Fibroblast of peridontal ligament (primary cell): ENCODE results near the gene CASTOR1.
"Not testable (repeated sequence)": the region's sequence is repeated elsewhere in the genome, so short reads cannot be mapped to it uniquely, and the experiment has no call there.

Source experiments
- DNase-seq: peaks from one replicate; pipeline ENCODE4 v3.0.0-alpha.2; 2010; ENCODE audit errors: extremely low read depth

Gene CASTOR1

DNA sequence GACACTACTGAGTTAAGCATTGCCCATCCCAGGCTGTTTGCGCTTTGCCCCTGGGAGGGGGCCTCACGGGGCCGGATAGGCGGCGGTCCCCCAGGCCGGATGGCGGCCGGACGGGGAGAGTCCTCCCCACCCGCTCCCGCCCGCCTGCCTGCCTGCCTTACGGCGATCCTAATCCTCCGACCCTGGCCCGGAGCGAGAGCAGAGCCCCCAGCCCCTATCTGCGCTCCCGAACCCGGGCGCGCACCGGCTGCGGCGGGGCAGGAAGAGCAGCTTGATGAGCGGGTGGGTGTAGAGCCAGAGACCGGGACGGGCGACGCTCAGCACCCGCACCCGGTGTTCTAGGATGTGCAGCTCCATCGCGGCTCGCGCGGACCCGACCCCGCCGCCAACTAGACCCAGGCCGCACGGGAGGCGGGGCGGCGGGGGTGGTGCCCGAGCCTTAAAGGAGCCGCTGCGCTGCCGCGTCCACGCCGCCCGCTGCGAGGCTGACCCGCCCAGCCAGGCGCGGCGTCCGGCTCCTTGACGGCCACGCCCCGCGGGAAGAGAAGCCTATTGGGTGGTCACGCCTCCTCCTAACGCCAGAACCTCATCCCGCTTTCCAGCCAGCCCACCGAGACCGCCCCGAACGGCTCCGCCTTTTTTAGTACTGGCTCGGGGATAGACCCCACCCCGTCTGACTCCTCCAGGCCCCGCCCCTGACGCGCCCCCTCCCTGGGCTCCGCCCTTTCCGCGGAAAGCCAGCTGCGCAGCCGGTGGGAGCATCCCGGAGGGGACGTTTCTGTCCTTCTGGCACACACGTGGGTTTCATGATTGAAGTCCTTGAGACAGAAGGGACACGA lies at the start of gene CASTOR1:
TSS of gene CASTOR1 (minus strand) at position 365 of the 839 bp plus-strand sequence. CDS start at position 357, 8 bp downstream.
- peak; percentile 96 for DNase-seq

DNA sequence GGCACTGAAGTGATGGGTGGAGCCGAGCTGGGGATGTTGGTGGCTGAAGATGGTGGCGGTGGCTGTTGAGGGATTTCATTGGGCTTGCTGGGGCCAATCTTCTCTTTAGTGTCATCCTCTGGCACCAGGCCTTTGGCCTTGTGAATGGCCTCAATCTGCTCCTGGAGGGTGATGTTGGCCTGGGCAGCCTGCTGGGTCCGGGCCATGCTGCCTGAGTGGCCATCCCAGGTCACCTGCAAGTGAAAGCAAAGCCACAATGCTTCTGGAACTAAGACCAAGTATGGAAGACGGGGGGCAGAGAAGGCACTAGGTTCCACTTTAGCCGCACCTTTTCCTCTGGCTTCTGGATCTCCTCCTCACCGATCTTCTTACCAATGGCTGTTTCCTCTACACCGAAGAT lies 49.5 kb upstream of the CASTOR1 start:
- no peak for DNase-seq

DNA sequence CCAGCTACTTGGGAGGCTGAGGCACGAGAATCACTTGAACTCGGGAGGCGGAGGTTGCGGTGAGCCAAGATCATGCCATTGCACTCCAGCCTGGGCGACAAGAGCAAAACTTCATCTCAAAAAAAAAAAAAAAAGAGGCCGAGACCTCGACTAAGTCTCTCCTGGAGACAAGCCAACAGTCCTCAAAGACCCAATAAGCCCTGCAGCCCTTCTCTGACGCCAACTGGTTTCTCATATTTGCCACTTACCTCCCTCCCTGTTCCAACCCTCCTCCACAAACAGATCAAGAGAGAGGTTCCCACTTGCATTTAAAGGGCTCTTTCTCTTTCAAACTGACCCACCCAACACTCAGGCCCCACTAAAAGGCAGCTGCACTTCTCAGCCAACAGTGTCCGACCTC lies 49.0 kb upstream of the CASTOR1 start:
- not testable (repeated sequence) for DNase-seq

DNA sequence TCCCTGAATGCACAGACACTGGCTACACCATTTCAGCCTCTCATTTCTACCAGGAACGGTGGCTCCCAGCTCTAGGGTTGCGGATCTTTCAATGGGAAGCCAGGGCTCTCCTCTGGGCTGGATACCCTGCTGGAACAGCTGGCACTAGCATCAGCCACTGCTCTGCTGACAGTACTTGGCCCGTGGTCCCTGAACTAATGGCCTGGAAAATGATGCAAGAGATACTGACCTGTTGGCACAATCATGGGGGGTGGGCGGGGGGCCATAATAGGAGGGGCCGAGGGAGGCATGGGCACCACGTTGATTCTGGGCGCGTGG lies 48.1 kb upstream of the CASTOR1 start:
- no peak for DNase-seq

DNA sequence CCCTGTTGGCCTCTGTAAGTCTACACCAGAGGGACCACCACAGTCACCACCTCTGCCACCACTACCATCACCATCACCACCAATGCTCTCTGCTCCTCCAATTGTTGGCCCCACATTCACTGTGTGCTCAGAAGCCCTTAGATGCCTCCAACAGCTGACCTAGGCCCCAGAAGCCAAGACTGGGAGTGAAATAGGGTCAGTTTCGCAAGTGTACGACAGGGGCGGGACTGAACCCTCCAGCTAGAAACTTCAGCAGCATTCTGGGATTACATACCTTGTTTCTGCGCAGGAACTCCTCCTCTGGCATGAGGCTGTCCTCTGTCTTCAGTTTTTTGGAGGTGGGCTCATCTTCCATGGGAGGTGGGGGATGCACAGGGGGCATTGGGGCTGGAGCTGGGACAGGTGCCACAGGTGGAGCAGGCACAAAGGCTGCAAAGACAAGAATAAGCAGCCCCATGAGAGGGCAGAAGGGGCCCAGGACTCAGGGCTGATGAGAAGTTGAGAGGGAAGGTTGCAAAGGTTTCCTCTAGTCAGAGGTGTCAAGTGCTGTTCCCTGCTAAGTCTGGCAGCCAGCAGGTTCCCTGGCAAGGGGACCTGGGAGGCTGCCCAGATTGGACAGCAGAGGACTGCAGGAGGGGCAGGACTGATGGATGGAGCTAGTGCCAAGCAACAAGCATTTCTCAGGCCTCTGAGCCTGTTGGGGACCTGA lies 47.6 kb upstream of the CASTOR1 start:
- DNase-seq = no peak

DNA sequence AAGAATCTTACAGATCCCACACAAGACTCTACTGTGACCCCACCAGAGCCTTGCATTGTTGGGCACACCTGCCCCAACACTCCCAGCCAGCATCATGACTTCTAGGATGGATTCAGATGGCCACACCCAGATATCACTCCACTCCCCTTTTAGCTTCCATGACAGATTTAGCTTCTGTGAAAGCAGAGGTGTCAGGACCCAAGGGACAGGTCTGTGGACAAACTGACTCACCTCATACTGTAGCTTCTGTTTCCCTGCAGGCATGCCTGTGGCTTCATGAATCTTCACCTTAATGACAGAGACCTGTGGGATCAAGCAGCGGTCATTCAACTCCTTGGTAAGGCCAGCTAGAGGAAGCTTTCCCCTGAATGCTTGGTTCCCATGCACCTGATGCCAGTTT lies 45.9 kb upstream of the CASTOR1 start:
- no peak for DNase-seq

DNA sequence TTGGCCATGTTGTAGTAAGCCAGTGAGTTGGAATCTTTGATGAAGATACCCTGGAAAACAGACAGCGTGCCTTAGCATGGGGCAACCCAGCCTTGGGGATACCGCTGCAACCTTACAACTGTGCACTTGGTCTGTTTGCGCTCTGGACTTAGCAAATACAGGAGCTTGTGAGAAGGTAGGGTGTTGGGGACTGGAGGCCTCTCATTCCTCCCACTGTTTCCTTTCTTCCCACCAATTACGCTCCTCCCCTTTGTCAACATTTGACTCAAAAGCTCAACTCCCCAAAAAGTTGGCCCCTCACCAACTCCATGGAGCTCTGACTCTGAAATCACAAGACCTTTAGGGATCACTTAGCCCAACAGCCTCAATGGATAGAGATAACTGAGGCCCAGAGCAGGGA lies 45.3 kb upstream of the CASTOR1 start:
- DNase-seq = no peak

DNA sequence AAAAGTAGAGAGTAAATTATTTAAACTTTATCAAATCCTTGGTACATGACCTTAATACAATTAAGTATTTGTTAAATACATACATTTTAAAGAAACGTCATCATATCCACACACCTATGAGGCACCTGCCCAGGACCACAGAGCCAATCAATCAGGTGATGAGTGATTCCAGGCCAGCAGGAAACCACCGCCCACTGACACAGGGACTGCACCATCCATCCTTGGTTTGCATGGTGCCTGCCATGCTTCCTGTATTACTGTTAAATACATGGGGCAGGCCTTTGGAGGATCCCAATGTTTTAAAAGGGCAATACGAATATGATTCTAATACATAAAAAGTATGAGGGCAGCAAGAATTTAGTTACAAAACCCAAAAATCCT lies 44.4 kb upstream of the CASTOR1 start:
- DNase-seq = no peak

DNA sequence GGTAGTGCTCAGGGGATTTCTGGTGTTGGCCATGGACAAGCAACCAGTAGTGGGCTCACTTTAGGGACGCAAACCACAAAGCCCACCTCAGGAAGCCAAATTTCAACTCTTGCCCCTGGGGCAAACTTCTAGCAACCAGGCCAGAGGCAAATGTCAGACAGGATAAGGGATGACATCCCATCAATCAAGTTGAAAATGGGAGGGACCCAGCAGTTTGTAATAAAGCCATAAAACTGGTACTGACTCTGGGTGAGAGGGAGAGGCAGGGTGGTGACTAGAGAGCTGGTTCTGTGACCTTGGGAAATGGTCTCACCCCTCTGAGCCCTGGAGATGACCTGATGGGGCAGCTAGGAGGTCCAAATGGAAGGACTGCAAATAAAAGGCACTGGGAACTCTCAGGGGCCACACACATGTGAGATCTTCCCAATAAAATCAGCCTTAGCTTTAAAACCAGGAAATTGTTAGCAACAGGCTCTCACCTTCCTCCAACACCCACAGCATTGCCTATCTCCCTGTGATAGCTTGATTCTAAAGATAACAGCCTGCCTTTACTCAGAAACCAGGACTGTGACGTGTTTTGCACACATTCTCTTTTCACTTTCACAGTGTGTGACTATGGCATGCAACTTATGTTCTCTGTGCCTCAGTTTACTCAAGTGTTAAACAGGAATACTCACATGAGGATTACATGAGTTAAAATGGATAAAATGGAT lies 43.8 kb upstream of the CASTOR1 start:
- DNase-seq = no peak

DNA sequence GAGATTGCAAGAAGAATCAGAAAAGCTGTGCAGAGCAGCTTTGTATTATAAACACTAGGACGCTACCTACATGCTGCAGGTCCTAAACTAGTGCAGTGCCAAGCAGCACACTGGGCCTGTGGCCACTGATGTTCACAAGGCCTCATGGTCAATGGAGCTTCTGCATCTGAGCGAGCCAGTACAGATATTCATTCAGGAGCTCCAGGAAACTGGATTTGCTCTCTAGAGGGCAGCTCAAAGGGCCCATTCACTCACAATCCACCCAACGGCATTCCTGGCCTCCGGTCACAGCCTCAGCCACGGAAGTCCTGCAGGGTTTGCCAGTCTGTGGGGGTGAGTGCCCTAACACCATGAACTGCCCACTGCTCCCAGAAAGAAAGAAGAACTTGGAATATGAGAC lies 43.2 kb upstream of the CASTOR1 start:
- DNase-seq = no peak

DNA sequence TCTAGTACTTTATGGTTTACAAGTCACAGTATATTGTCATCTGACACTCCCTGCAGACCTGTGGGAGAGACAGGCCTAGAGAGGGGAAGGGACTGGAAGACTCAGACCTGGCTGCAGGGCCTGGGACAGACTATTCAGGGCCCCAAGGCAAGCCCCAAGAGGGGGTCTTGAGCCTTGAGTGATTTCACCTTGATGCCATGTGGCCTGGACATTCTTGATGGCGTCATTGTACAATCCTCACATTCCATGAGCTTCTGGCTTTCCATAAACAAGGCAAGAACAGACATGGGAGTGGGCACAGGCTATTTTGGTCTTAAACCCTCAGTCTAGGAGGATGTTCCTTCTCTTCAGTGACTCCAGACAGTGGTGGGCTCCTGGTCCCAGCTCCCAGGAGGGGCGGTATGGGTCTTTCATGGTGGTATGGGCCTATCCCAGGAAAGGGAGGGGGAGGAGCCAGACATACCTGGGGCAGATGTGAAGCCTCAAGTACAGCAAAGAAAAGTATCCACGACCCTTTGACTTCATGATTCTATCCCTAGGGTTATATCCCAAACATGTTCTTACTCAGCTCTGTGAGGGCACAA lies 39.3 kb upstream of the CASTOR1 start:
- peak; percentile 29 for DNase-seq

DNA sequence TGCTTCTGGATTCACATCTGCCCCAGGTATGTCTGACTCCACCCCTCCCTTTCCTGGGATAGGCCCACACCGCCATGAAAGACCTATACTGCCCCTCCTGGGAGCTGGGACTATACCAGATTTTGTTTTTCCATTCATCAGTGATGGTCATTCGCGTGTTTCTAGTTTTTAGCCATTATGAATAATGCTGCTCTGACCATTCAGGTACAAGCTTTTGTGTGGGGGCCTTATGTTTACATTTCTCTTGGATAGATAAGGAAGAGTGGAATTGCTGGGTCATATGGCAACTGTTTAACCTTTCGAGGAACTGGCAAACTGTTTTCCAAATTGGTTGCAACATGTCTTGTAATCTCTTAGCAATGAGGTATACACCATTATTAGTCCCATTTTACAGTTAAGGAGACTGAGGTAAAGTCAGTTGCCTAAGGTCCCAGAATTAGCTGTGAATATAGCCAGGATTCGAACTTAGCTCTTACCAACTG lies 38.6 kb upstream of the CASTOR1 start:
- no peak for DNase-seq

DNA sequence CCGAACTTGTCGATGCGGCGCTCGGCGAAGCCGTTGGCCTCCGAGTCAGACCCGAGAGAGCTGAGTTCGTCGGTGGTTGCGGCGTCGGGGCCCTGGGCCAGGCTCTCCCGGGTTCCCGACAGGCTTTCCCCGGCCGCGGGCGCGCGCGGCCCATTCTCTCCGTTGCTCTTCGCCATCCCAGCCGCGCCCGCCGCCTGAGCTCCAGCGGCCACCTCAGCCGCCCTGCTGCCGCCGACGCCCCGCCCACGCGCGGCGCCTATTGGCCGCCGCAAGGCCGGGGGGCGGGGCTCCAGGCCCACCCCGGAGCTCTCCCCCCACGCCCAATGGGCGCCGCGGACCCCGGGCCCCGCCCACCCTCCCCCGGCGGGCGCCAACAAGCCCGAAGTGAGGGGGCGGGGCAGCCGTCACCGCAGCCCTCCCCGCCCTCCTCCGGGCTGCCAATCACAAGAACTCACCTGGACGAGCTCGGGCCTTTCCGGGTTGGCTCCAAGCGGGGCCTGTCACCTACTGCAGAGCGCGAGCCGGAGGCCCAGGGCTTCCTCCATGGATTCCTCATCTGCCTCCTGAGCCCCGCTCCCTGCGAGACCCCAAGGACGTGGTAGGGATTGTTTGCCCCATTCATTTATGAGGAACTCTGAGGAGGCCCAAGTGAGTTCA lies 37.5 kb upstream of the CASTOR1 start, which contains the start of gene TBC1D10A:
TSS of gene TBC1D10A (minus strand) at position 236 of the 657 bp plus-strand sequence. CDS start at position 176, 60 bp downstream.
- DNase-seq = peak; percentile 70

DNA sequence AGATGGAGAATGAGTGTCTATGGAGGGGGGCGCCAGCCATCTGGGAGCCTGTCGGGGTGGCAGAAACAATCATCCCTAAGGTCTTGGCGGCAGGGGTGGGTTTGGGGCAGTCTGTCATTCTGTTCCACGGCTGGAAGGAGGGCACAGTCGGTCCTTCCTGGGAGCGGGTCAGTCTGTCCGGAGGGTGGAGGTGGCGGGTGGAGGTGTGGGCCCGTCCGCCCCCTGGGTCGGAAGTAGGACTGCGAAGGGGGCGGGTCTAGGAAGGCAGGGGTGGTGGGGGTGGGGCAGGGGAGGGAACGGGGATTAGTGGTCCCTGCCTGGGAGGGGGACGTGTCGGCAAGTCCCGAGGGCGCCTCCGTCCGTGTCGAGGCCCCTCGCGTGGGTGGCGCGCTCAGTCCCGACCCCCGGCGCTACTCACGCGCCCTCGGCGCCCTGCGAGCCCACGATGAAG lies 37.0 kb upstream of the CASTOR1 start:
- no peak for DNase-seq

DNA sequence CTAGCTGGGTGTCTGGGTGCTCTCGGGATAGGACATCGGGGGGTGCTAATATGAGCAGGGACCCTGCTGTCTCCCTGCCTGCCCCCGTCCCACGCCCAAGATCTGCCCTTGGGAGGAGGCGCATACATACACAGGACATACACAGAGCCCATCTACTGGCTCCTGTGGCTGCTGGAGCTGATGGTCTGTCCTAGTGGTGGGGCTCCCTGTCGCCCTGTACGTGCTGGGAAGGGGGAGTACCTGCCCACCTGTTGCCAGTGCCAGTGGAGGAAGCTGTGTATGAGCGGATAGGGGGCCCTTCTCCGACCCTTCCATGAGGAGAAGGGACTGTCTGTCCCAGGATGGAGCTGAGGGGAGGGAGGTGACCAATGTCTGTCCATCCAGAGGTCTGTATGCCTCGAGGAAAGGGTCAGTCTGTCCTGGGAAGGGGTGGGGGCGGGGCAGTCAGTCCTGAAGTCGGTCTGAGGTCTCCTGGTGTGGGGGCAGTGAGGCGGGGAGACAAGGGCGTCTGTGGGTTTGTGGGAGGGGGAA lies 36.5 kb upstream of the CASTOR1 start:
- DNase-seq = no peak

DNA sequence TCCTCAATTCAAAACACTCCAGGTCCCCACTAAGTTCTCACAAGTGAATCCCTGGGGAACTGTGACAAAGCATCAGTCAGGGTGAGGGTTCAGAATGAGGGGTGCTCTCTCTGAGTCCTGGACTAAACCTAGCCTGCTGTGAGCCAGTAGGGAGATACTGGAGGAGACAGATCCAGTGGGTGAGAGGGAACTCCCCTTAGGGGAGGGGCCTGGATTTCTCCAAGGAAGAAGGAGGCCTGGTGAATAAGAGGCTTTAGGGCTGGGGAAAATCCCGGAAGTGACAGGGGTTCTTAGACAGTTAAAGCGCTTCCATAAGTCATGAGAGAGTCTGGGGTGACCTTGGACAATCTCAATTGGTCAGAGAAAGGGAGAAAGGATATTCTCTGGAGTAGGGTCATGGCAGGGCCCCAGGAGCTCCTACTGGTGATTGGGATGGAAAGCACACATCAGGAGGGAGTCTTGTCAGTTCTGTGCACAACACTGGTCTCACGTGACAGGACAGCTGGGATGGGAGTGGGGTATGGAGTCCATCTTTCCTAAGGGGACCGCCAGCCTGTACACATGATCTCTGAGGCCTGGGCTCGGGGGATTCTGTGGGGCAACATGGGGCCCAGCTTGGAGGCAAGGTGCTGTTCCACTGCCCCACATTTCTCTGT lies 35.9 kb upstream of the CASTOR1 start:
- DNase-seq = peak; percentile 85

DNA sequence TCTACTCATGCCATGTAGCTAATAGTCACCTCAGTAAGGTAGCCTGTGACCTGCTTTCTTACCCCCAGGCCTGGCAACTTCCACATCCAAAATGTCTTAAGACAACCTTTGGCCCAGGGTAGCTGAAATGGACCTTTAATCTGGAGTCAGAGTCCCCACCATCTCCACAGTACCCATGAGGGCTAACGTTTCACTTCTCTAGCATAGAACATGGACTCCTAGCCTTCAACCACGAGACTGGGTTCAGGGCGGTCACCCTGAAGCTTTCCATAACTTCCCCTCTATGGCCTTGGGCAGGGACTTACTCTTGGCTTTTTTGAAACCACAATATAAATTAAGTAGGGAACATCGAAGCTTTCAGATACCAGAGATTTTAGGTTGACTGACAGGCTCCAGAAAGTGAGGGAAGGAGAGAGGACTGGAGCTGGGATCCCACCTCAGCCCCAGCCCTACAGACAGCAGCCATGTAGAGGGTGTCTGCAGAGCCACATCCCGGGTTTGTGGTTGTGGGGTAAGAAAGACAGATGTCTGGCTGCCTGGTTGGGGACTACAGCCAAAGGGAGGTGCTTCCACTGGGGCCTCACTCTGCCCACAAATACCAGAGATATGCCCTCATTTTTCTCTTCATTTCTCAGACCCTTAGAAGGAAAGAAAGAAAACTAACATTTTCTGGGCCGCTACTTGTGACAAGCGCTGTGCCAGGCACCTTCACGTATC lies 34.9 kb upstream of the CASTOR1 start:
- DNase-seq = peak; percentile 77

DNA sequence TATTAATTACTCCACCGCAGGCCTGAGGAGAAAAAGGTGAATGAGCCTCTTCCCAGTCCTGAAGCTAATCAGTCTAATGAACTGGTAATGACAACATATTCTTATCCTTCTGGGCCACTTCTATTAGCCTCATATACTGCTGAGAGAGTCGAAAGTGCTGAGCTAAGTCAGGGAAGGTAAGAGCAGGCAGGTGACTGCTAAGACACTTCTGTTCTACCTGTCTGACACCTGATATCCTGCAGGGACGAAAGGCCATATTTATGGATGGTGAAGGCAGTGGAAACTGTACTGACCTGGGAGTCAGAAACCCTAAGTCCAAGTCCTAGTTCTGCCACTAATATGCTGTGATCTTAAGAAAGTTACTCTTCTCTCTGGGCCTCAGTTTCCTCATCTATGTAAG lies 33.9 kb upstream of the CASTOR1 start:
- no peak for DNase-seq

DNA sequence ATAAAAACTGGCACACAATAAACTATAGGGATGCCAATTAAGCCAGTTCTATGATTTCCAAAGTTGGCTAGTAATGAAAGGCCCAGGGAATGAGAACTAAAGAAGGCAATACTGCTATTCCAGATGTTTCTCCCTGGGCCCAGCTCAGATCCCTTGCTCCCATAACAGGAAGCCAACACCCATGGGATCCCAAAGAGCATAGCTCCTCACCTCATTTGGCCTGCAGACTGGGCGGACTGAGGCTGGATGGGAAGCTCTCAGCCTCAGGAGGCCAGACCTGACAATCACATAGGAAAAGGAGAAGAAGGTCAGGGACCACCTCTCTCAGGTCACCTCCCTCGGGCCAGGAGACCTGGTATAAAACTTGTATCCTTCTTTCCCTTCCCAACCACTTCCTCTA lies 32.2 kb upstream of the CASTOR1 start:
- no peak for DNase-seq

DNA sequence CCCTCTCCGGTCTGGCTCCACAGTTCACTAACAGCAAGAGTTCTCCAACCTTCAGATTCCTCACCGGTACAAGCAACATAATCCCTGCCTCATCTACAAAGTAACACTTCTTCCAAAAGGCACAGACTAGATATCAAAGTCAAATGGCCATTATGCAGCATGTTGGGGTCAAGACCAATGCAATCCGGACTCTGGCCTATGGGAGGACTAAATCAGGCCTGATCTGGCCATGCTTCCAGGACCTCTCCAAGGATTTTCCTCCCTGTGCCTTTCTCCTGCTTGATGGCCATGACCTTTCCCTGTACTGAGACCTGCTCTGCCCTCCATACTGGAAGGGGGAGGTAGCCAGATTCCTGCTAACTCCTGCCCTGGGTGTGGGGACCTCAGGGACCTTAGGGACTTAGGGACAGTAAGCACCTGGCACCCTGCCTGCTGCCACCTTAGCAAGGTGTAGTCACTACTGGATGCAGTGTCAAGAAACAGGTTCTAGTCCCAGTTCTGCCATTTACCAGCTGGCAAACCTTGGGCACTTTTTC lies 30.8 kb upstream of the CASTOR1 start:
- DNase-seq = no peak
